Cardiac fibroblast (primary cell): Measurements from ENCODE around the gene POU2AF2.
"Not testable (repeated sequence)": the region's sequence is repeated elsewhere in the genome, so short reads cannot be mapped to it uniquely, and the experiment has no call there.

Experiments
- DNase-seq, 2 donors: peaks; one replicate each; pipeline versions ENCODE4 v3.0.0 to v3.0.0-alpha.2; 2010; ENCODE audit warnings: low read depth in 2 of 2
- H3K4me3 ChIP-seq, 2 donors: replicated peaks in 1 of 2; 1 replicate in 1 of 2; 2 replicates in 1 of 2; pipeline ENCODE4 v1.5.1; 2011; ENCODE audit warnings: low read depth in 2 of 2, low read length in 2 of 2, mild to moderate bottlenecking in 2 of 2, moderate library complexity in 1 of 2
- CTCF ChIP-seq: IDR thresholded peaks from one replicate; pipeline ENCODE4 v1.5.1; 2011; ENCODE audit warnings: low read depth, mild to moderate bottlenecking, low read length, inconsistent platforms

POU2AF2 gene

DNA sequence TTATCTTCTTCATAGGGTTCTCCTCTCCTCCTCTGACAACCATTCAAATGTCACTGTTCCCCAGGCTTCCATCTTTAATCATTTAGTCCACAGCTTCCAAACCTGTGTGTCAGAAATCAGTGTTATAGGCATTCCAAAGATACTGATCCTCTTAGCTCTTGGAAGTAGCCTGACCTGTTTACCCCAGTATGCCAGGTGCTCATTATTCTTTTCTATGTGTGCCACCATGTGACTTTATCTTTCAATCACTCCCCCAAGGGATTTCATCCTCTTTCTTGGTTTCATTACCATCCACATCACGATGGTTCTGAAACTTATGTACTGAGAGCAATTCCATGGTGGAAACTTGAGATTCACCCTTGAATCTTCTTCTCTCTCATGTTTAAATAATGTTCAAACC lies 7.6 kb downstream of the POU2AF2 start:
- no peak for DNase-seq
- no peak for TF ChIP-seq CTCF
- H3K4me3 ChIP-seq, result no peak overlapping the region

DNA sequence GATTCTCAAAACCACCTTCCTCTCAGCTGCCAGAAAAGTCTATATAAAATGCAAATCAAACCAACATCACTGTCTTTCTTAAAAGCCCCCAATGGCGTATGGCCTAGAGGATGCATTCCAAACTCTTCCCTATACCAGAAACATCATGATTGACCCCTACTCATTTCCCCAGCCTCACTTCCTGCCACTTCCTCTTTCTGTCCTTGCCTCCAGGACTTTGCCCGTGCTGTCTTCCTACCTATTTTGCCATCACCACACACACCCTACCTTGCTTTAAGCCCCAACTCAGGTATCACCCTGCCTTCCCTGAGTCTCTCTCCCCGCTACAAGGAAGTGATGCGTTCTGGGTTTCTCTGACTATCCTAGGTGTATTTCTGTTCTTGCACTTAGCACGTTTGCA lies 8.1 kb downstream of the POU2AF2 start:
- no peak for DNase-seq
- H3K4me3 ChIP-seq, result no peak overlapping the region
- TF ChIP-seq CTCF, result no peak

DNA sequence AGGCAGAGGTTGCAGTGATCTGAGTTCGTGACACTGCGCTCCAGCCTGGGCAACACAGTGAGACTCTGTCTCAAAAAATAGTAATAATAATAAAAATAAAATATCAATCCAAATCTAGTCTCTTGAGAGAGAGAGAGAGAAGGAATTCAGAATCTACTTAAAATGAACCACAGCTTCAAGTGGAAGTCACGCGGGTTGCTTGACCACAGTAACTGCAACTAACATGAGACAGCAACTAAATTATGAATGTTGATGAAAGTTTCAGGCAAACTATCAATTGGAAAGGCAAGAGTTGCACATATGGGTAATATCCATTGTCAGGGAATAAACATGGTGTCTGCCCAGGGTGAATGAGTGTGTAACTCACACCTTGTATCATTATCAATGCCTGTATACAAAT lies 12.5 kb downstream of the POU2AF2 start:
- TF ChIP-seq CTCF, result no peak
- no peak for DNase-seq
- H3K4me3 ChIP-seq, result no peak overlapping the region

DNA sequence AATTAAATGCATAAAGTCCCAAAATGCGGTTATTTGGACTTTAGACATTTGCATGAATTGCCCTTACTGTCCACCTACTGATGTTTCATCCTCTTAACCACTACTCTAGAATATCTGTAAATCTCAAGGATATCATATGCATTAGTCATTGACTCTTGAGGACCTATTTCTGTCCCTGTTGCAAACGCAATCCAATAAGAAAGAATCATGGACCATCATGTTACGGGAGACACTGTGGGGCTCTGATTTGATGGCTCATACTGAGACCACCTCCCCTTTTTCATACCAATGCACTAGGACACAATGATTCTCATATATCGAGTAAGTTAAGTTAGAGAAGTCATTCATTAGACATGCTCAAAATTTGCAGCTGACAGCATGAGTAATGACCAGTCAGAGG lies 14.4 kb downstream of the POU2AF2 start:
- no peak overlapping the region for H3K4me3 ChIP-seq
- peak in 1 of 2 donors; percentile 25 for DNase-seq
- no peak for TF ChIP-seq CTCF

GRCh38 chr11:111260811-111261210 lies 15.3 kb downstream of the POU2AF2 start:
- DNase-seq, result no peak
- H3K4me3 ChIP-seq, result no peak overlapping the region
- no peak for TF ChIP-seq CTCF

GRCh38 chr11:111264646-111265045 lies 19.1 kb downstream of the POU2AF2 start:
- DNase-seq, result no peak
- no peak for TF ChIP-seq CTCF

GRCh38 chr11:111265421-111265820 lies 19.9 kb downstream of the POU2AF2 start:
- no peak overlapping the region for H3K4me3 ChIP-seq
- no peak for DNase-seq
- no peak for TF ChIP-seq CTCF

More at GRCh38 chr11:111264646-111265045, 19.1 kb downstream of the POU2AF2 start:
- H3K4me3 ChIP-seq, result no peak overlapping the region

DNA sequence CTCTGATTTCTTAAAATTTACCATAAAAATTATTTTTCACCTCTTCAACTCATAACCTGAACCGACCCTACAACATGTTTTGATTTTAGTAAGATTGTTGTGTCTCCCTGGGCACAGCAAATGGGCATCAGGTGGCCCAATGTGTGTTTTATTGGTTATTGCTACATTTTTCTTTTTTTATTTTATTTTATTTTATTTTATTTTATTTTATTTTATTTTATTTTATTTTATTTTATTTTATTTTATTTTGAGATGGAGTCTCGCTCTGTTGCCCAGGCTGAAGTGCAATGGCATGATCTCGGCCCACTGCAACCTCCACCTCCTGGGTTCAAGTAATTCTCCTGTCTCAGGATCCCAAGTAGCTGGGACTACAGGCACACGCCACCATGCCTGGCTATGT lies 22.8 kb downstream of the POU2AF2 start:
- not testable (repeated sequence) for H3K4me3 ChIP-seq, DNase-seq
